HG02943 (cell line): Measurements from ENCODE around the gene PYGB.
"Not testable (repeated sequence)": the region's sequence is repeated elsewhere in the genome, so short reads cannot be mapped to it uniquely, and the experiment has no call there.

ENCODE experiments used
- ATAC-seq: cut with Tn5 transposase; IDR thresholded peaks from one replicate; pipeline ENCODE4 v1.9.1; 2021; ENCODE audit warnings: mild to moderate bottlenecking, low read depth, moderate library complexity; ENCODE audit not compliant: unreplicated experiment

The PYGB gene

DNA sequence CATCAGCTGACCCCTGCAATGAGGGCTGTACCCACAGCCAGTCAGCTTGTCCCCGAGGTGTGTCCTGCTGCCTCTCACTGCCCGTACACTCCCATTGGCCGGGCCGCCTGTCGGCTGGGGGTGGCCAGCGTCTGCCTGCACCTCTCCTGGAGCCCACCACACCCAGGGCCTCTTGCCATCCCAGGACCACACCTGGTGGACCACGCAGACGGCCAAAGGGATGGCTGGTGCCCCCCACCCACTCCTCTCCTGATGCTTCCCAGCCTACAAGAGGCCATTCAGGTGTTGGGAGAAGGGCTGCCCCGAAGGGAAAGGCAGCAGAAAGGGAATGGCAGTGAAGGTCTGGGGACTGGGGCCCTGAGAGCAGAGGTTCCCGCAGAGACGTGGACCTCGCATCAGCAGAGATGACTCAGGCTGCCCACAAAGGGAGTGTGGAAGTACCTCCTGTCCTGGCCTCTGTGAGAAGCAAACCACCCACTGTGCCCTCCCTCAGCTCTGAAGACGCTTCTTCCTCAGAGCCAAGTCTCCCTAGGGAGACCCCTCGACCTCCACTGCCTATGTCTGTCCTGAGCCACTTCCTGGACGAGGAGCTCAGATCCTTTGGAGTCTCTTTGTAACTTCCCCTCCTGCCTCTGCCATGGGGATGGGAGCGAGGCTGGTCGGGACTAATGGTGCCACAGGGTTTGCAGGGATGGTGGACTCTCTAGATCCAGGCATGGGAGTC is 60.9 kb downstream of the PYGB start:
- no peak for ATAC-seq

DNA sequence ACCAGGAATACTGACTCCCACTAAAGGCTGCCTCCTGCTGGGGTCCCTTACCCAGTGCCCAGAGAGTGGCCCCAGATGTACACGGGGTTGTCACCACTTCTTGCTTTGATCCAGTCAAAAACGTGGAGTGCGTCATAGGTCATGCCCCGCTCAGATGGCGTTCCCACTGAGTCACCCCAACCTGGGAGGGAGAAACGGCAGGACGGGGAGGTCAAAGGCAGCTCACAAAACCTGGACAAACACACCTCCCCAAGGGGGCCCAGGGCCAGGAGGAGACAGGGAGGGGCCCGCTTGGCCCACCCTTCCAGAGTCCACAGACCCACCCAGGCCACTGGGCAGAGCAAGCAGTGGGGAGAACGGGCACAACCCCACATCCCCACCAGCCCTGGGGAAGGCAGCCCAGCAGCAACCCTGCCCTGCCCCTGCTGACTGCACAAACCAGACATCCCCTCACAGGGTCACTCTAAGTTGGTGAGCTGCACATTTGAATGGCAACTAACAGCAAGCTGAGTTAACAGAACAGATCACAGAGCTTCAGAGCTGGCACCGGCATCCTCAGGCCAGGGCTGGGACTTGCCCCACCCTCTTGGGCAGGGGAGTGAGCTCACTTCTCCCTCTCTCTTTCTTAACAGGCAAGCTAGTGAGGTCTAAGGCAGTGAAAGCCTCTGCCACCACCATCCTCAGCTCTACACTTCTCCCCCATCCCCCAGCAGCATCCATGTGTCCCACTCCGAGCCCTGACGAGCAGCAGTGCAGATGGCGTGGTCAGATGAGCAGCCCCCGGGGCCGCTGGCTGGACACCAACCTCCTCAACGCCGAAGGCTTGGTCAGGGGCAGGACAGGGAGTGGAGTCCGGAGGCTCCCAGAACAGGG is 61.7 kb downstream of the PYGB start:
- ATAC-seq, result no peak

DNA sequence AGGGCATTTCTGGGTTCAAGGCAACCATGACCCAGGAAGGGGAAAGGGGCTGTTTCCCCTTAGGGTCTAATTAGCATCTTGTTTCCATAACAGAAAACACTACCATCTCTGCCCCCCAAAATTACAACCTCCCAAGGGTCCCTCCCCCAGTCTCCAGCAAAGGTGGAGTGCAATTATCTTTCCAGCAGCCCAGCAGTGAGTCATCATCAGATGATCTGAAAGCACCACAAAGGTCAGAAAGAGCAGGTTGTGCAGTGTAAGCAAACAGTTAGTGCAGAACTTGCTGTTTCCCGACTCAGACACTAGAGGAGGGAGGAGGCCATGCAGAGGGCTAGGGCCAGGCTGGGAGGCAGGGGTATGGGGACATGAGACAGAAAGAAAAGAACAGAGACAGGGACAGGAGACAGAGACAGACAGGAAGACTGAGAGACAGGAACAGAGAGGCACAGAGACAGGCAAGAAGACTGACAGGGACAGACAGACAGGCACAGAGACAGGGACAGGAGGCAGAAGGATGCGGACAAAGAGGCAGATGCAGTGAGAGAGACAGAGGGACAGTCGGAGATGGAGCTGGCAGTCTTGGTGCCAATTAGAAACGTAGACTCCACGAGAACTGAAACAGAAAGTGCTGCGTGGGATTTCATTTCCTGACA is 62.5 kb downstream of the PYGB start:
- ATAC-seq, result peak; percentile 92

DNA sequence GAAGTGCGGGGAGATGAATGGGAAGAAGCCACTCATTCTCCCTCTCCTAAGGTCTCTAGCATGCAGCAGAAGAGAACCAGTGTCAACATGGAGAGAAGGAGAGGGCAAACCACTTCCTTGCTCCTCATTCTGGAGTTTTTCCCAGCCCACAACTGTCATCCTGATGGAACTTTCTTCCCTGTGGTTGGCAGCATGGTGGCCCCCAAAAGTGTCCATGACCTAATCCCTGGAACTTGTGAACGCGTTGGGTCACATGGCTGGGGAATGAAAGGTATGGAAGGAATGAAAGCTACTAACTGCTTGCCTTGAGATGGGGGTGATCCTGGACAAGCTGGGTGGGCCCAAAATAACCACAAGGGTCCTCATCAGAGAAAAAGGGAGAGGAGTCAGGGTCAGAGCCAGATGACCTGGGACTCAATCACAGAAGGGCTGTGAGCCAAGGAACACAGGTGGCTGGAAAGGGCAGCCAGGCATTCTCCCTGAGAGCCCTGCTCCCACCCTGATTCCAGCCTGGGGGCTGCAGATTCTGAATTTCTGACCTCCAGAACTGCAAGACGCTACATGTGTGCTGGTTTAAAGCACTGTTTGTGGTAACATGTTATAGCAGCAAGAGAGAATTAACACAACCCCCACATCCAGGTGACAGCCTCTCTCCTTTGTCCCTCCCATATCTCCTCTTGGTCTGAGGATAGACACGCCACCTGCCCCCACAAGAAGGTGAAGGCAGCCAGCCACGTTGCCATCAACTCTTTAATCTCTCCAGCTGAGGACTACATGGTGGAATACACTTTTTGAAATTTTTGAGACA is 63.2 kb downstream of the PYGB start:
- no peak for ATAC-seq

DNA sequence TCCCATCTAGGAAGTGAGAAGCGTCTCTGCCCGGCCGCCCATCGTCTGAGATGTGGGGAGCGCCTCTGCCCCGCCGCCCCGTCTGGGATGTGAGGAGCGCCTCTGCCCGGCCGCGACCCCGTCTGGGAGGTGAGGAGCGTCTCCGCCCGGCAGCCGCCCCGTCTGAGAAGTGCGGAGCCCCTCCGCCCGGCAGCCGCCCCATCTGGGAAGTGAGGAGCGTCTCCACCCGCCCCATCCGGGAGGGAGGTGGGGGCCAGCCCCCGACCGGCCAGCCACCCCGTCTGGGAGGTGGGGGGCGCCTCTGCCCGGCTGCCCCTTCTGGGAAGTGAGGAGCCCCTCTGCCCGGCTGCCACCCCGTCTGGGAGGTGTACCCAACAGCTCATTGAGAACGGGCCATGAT is 64.8 kb downstream of the PYGB start:
- not testable (repeated sequence) for ATAC-seq

DNA sequence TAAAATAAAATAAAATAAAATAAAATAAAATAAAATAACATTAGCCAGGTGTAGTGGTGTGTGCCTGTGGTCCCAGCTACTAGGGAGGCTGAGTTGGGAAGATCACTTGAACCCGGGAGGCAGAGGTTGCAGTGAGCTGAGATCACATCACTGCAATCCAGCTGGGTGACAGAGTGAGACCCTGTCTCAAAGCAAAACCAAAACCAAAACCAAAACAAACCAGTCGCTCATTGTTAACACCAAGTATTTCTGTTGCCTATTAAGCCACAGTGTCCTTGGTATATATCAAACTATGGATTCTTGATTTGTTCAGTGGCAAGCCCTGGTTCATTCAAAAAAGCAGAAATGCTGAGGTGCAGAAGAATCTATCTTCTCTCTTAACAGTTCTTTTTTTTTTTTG is 65.7 kb downstream of the PYGB start:
- no peak for ATAC-seq

DNA sequence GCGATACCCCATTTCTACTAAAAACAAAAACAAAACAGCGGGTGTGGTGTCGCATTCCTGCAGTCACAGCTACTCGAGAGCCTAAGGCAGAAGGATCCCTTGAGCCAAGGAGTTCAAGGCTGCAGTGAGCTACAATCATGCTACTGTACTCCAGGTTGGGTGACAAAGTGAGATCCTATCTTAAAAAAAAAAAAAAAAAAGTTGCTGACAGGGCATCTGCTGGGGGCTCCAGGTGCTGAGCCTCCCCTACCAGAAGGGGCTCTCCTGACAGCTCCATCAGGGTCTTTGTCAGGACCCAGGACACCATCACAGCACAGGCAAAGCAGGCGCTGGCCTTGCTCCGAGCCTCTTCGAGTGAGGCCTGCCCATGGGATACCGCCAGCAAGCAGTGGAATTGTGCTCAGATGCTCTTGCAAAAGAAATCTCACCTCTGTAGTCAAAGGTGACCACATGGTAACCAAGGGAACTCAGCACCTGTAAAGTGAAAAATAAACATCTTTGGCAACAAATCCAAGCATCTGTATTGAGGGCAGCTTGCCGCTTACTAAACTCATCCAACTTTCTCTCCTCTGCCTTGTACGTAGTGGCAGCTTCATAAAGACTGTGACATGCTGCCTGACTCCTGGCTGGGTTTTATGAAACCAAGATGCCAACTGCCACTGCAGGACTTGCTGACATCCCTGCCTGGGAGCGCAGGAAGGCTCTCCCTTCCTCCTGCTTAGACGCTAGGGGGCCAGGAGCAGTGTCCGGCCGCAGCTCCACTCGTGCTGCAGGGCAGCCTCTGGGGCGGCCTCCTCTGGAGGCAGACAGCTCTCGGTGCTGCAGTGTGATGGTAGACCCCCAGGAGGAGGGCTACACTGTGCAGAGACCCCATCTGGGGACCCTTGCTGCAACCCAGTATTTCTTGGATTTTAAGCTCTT is 66.9 kb downstream of the PYGB start:
- no peak for ATAC-seq

DNA sequence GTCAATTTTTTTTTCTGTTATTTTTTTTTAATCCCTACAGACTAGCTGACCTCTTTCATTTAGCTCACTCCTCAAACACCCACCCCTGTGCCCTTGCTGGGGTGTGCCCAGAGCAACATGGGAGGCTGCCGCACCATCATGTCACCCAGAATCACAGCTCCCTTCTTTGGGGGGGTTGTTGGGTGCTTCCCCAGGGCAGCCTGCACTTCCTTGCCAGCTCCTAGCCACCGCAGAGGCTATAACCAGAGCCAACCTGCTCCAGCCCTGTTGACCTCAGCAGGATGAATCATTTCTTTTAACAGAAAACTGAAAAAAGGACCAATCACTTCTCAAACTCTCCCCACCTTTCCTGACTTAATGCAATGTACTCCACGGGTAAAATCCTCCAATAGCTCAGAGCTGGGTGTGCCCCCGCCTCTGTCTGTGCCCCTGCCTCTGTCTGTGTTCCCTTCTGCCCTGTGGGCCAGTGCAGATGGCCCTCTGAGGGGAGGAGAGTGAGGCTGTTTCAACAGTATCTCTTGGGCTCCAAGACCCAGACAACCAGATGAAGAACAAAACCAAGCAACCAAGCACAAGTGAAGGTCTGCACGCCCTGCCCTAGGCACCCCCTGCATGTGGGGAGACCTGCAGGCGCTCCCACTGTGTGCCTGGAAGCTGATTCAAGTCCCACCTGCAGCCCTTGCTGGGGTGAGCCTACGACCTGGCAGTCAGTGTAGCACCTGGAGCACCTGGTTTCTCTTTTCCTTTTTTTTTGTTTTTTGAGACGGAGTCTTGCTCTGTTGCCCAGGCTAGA is 67.7 kb downstream of the PYGB start:
- no peak for ATAC-seq

DNA sequence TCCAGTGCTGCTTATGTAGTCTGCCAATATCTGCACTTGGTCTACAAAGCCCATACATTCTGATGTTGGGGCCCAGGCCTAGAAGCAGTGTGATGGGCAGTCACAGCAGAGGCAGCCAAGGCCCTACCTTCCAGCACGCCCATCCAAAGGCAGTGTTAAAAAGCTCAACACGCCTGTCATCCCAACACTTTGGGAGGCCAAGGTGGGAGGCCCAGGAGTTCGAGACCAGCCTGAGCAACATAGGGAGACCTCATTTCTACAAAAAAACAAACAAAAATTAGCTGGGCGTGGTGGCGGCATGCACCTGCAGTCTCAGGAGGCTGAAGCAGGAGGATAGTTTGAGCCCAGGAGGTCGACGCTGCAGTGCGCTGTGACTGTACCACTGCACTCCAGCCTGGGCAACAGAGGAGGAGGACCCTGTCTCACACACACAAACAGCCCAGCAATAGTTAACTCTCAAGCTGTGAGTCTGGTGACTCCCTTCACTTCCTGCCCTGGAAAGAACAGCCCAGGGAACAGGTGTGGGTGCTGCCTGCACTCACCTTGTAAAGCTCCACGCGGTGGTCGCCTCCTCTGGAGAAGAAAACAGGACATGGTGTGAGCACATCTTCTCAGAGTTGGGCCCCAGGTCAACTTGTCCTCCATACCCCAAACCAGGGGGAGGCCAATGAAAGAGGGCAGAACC is 68.8 kb downstream of the PYGB start:
- ATAC-seq, result no peak

DNA sequence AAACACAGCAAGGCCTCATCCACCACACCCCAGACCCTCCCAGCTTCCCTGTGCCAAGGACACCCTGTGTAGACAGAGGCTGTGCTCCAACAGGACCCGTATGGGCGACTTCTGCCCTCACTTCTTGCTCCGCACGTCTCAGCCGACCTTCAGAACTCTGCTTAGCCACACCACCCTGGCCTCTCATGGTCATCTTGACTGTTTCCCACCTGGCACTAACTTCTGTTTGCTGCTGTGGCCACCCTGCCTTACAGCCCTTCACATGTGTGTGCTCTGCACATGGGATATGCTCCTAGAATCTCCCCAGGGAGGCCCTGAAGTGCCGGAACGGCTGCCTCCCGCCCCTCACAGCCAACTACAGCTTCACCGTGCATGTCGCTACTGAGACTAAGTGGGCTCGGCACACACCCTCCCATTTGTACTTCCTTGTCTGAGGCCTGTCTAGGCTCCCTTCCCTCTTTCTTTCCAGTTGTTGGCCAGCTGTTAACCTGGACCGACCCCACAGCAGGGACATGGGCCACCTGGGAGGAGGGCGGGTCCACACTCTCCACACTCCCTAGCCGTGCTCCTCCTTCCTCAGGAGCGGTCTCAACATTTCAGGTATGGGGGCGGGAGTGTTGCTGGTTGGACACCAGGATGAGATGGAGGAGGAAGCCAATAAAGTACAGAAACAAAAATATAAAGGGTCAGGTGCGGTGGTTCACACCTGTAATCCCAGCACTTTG is 69.6 kb downstream of the PYGB start:
- ATAC-seq, result no peak

DNA sequence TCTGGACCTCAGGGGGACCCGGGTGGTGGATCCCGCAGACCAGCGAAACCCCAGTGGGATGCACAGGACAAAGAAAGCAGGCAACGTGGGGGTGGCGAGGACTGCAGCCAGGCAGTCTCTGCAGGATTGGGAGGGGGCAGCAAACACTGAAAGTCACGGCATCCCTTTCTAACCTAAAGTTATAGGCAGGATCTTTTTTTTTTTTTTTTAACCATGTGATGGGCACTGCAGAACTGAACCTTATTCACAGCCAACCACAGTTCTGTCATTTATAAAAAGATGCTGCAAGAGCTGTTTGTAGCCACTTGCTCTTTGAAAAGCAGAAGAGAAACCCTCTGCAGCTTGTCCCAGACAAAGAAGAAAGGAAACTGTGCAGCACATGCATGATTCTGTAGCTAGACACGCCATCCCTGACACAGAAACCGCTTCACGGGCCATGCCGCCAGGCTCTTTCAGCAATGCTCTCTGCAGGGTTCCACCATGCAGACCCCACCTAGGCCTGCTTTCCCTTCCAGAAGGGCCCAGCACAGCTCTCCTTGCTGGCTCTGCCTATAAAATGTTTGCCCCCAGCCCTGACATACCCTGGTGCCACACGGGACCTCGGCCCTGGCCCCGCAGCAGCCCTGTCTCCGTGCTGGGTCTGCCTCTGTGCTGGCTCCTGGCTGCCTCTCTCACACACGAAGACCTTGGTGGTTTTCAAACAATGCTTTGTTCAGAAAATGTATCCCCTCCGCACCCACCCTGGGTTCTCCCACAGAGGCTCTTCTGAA is 70.8 kb downstream of the PYGB start:
- peak; percentile 96 for ATAC-seq

DNA sequence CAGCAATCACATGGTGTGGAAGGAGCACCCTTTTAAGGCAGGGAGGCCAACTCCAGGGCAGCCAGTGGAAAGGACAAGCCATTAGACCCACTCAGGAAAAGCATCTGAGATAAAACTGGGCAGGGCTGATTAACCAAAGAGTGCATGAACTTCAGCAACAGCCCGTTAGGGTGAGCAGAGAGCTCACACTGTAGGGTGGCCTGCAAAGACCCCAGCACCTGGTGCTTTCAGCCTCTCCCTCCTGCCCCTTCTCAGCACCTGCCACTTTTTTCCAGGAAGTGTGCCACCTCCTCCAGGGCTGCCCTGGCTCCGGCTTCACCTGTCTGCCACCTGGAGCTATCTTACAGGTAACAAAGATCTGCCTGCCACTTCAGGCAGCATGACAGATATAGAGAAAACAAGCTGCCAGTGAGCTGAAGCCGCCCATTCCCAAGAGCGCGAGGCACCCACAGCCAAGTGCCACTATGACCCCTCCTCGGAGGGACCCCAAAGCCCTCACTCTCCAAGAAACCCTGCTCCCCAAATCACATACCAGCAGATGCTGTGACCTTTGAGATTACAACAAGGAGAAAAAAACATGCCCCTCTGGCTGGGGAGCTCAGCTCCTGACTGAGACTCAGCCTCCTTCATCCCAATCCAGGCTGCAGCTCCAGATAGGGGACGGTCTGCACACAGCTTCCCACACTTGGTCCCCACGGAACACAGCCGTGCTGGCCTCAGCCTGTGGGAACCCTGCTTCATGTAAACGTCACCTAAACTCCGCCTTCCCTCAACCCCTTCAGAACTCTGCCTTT is 71.6 kb downstream of the PYGB start:
- no peak for ATAC-seq

DNA sequence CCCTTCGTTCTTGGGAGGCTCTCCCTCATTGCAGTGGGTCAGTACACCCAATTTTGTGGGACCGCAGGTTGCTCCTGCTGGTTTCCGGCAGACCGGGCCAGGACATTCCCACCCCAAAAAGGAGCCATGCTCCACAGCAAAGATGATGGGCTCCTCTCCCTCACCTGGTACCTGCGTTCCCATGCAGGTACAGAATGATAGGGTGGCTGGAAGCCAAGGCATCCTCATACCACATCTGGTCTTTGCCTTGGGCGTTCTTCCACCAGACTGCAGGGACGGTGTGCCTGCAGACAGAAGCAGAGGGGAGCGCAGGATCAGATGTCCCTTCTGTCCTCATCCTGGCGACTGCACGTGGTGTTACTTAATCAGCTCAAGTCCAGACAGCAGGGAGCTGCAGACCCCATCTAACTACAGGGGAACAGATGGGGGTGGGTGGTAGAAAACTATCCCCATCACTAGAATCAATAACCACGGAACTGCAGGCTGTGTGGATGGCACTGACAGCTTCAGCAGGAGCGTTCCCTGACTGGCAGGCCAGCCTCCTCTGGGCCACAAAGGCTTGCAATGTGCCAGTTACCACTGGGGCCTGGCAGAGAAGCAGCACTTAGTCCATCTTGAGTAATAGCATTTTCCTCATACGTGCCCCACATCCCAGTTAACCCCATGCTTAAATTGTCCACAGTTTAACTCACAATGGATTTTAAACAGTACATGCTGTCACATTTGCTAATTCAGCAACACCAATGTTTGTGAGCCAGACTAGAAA is 72.3 kb downstream of the PYGB start:
- ATAC-seq, result no peak

DNA sequence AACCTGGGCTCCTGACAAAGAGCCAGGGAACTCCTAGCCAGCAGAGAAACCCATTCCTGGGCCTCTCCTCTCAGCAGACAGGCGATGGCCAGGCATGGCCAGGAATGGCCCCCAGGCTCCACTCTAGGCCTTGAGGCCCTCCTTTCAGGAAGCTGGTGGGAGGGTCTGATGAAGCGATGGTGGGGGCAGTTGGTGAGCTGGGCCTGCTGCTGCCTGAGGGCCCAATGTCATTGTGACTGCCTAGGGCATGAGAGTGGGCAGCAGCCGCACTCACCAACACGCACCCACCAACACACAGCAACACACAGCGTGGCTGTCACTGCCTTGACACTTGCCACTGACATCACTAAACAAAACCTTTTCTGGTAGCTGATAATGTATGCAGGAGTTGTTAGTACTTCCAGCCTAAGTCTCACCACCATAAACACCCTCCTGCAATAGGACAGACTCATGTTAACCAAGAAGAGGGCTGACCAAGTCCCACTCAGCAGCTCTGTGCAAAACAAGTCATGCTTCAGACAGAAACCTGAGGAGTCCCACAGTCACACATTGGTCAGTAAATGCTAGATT is 73.5 kb downstream of the PYGB start:
- no peak for ATAC-seq

DNA sequence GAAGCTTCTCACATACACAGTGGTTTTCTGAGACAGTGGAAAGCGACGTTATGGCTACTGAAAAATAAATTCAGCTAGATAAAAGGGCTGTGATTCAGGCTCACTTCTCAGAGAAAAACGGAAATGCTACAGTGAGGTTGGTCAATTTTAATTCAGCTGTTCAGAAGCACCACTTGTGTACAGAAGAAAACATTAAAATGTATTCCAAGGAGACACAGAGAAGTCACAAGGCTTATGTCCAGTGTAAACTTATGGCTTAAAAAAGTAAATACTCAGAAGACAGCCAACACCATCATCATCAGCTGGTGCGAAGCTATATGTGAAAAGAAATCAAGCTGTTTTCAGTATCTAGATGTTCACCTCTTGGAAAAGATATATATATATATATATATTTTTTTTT is 74.1 kb downstream of the PYGB start:
- ATAC-seq, result no peak
